Transverse colon (tissue), 4 donors: ENCODE results near the gene PCYT1A.

ENCODE experiments used
- CTCF ChIP-seq, 5 experiments: fragments of 200-600 bp in 3 of 5; fragments of 450-650 bp in 2 of 5; sonication (generic) in 3 of 5; IDR thresholded peaks; 1 replicate in 2 of 5; 2 replicates in 3 of 5; pipeline ENCODE4 v1.5.1; 2016 to 2017; ENCODE audit warnings: antibody characterized with exemption in 5 of 5, inconsistent platforms in 3 of 5, mild to moderate bottlenecking in 2 of 5, moderate library complexity in 1 of 5
- POLR2AphosphoS5 ChIP-seq, 3 donors: sonication (generic); formaldehyde crosslinking; IDR thresholded peaks; one replicate each; pipeline ENCODE4 v1.6.1; 2016; ENCODE audit warnings: antibody characterized with exemption in 3 of 3

- TF ChIP-seq POLR2AphosphoS5 (IDR thresholded peaks at IDR 0.05) (no peak), CTCF (IDR thresholded peaks at IDR 0.05) (no peak)
These were observed 6.7 kb downstream of the PCYT1A start for GRCh38 chr3:196280689-196281440.
